HL-60/S4 treated with retinoic acid at 250 ng/mL for 4 days and 3 days (cell line): ENCODE measurements around the gene CCDC91.

Experiments used
- in situ Hi-C: fragments of 300-500 bp; cut with MboI; formaldehyde crosslinking; loops from 2 replicates; pipeline ENCODE4 v1.7.0; 2022; ENCODE audit warnings: low sequenced_read_pairs

CCDC91 gene

GRCh38 chr12:28190321-28191050 lies at the start of gene CCDC91:
TSS of gene CCDC91 (plus strand) at chr12:28190456. CDS start at chr12:28257216, 66,760 bp downstream.
- in situ Hi-C loops = no loop called here

- in situ Hi-C loops = no loop called here
Observed at GRCh38 chr12:28144059-28144458, 46.2 kb upstream of the CCDC91 start.

- in situ Hi-C loops = no loop called here
Observed at GRCh38 chr12:28144532-28144931, 45.7 kb upstream of the CCDC91 start.

- in situ Hi-C loops = no loop called here
Observed at GRCh38 chr12:28145216-28145615, 45.0 kb upstream of the CCDC91 start.

- in situ Hi-C loops = no loop called here
Observed at GRCh38 chr12:28149279-28149678, 41.0 kb upstream of the CCDC91 start.

- in situ Hi-C loops = no loop called here
Observed at GRCh38 chr12:28156362-28156761, 33.9 kb upstream of the CCDC91 start.

- in situ Hi-C loops = no loop called here
Observed at GRCh38 chr12:28156804-28157203, 33.5 kb upstream of the CCDC91 start.

- in situ Hi-C loops = no loop called here
Observed at GRCh38 chr12:28158353-28158752, 31.9 kb upstream of the CCDC91 start.

GRCh38 chr12:28159688-28160087 lies 30.6 kb upstream of the CCDC91 start:
- in situ Hi-C loops = no loop called here

- in situ Hi-C loops = no loop called here
Observed at GRCh38 chr12:28161697-28162096, 28.6 kb upstream of the CCDC91 start.

- in situ Hi-C loops = no loop called here
Observed at GRCh38 chr12:28162697-28163096, 27.6 kb upstream of the CCDC91 start.

GRCh38 chr12:28164644-28165275 lies 25.5 kb upstream of the CCDC91 start:
- in situ Hi-C loops = no loop called here

- in situ Hi-C loops = no loop called here
Observed at GRCh38 chr12:28167981-28168485, 22.2 kb upstream of the CCDC91 start.

- in situ Hi-C loops = no loop called here
Observed at GRCh38 chr12:28171356-28172060, 18.7 kb upstream of the CCDC91 start.

GRCh38 chr12:28172434-28173030 lies 17.7 kb upstream of the CCDC91 start:
- in situ Hi-C loops = no loop called here

- in situ Hi-C loops = no loop called here
Observed at GRCh38 chr12:28173440-28173839, 16.8 kb upstream of the CCDC91 start.

- in situ Hi-C loops = no loop called here
Observed at GRCh38 chr12:28175098-28175589, 15.1 kb upstream of the CCDC91 start.

- in situ Hi-C loops = no loop called here
Observed at GRCh38 chr12:28176295-28176694, 14.0 kb upstream of the CCDC91 start.

GRCh38 chr12:28177461-28177860 lies 12.8 kb upstream of the CCDC91 start:
- in situ Hi-C loops = no loop called here

GRCh38 chr12:28177905-28178304 lies 12.4 kb upstream of the CCDC91 start:
- in situ Hi-C loops = no loop called here

GRCh38 chr12:28178775-28179174 lies 11.5 kb upstream of the CCDC91 start:
- in situ Hi-C loops = no loop called here
